HCT116 (cell line): ENCODE data around the gene GPR45.

Source experiments
- ZFX ChIP-seq: fragments of 450-650 bp; IDR thresholded peaks from 2 replicates; pipeline ENCODE4 v1.6.1; 2017
- TF ChIP-seq, protein P1 (sequence below): IDR thresholded peaks from 2 replicates; pipeline ENCODE4 v1.6.1; 2012; ENCODE audit warnings: low read depth

DNA sequence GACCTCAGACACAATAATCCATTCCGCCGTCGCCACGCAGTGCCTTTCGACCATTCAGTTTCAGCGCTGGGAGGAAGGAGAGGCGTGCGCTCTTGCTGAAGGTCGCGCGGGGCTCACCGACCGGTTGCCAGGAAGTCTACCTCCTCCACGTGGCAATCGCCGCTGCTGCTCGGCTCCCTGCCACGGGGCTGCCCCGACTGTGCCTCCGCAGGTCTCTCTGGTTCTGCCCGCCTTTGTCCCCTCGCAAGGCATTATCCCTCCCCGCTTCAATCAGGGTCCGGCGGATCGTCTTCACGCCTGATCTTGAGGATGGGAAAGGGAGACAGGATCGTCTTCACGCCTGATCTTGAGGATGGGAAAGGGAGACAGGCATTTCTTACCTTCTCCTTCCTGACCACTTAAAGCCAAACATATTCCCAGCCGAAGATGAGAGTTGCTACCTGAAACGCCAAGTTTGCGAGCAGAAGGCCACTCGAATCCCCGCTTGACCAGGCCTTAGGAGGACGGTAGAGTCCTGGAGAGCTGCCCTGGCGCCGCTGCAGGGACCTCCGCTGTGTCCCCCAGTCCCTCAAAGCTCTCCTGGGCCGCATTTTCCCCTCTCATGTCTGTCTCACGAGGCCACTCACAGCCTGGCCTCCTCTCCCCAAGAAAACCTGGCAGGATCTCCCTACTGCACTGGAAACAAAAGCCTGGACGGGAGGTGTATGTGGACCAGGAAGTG is 4.3 kb upstream of the GPR45 start:
- no peak for TF ChIP-seq ZFX
- TF ChIP-seq, protein P1, sequence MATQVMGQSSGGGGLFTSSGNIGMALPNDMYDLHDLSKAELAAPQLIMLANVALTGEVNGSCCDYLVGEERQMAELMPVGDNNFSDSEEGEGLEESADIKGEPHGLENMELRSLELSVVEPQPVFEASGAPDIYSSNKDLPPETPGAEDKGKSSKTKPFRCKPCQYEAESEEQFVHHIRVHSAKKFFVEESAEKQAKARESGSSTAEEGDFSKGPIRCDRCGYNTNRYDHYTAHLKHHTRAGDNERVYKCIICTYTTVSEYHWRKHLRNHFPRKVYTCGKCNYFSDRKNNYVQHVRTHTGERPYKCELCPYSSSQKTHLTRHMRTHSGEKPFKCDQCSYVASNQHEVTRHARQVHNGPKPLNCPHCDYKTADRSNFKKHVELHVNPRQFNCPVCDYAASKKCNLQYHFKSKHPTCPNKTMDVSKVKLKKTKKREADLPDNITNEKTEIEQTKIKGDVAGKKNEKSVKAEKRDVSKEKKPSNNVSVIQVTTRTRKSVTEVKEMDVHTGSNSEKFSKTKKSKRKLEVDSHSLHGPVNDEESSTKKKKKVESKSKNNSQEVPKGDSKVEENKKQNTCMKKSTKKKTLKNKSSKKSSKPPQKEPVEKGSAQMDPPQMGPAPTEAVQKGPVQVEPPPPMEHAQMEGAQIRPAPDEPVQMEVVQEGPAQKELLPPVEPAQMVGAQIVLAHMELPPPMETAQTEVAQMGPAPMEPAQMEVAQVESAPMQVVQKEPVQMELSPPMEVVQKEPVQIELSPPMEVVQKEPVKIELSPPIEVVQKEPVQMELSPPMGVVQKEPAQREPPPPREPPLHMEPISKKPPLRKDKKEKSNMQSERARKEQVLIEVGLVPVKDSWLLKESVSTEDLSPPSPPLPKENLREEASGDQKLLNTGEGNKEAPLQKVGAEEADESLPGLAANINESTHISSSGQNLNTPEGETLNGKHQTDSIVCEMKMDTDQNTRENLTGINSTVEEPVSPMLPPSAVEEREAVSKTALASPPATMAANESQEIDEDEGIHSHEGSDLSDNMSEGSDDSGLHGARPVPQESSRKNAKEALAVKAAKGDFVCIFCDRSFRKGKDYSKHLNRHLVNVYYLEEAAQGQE, result no peak
